HepG2 (cell line): Measurements from ENCODE around the gene GPAT3. TPM values are rescaled to one million over a fixed set of nuclear protein-coding genes. Genes with fewer than 3 reads are reported as not detected.

Experiments used
- ATAC-seq: fragments of 200-7000 bp; cut with Tn5 transposase; 3 replicates; pipeline ENCODE4 v1.9.1; 2020; ENCODE audit warnings: mild to moderate bottlenecking, moderate library complexity
- BruUV-seq: library from RNA; stranded (reverse); fragments of 400-500 nt; replicated peaks from 2 replicates; lab custom pipeline; 2021; lab: Mats Ljungman, UMichigan
- CTCF ChIA-PET: fragments of 300-600 bp; formaldehyde crosslinking; extraction: SDS; loops from one replicate; lab custom pipeline; 2021; ENCODE audit warnings: low total read pairs, inconsistent platforms, low intra/inter-chr PET ratio; lab: Yijun Ruan, JAX
- POLR2A ChIA-PET: fragments of 350-600 bp; sonication (Branson Sonifier 250); formaldehyde crosslinking; loops from one replicate; lab custom pipeline; 2020; ENCODE audit warnings: antibody characterized with exemption, inconsistent platforms; lab: Yijun Ruan, JAX
- DNase-seq: peaks from one replicate; pipeline ENCODE4 v3.0.0-alpha.2; 2015; ENCODE audit warnings: low spot score
- FAIRE-seq: peaks from 3 replicates; lab custom pipeline; 2011; peaks lifted over from hg19 to GRCh38; lab: Jason Lieb, UNC
- H2AFZ ChIP-seq: one replicate; pipeline ENCODE4 v1.6.1; 2011; ENCODE audit warnings: low read length, inconsistent platforms
- H3K27ac ChIP-seq: fragments of 300-600 bp; 3 replicates; pipeline ENCODE4 v1.8.0; 2011; ENCODE audit warnings: mixed run types, mild to moderate bottlenecking, mixed read lengths, low read length, inconsistent platforms; ENCODE audit not compliant: insufficient read depth; ENCODE audit errors: extremely low read length
- H3K27me3 ChIP-seq, 2 experiments: fragments of 200-600 bp in 1 of 2; 2 replicates in 1 of 2; 3 replicates in 1 of 2; pipeline versions ENCODE4 v1.6.0 to v1.8.0; 2011; ENCODE audit warnings: low read length in 2 of 2, mild to moderate bottlenecking in 2 of 2, moderate library complexity in 2 of 2, inconsistent platforms in 1 of 2; ENCODE audit not compliant: insufficient read depth in 2 of 2, control insufficient read depth in 1 of 2
- H3K36me3 ChIP-seq, 2 experiments: fragments of 200-600 bp in 1 of 2; replicated peaks in 1 of 2; 2 replicates in 1 of 2; 3 replicates in 1 of 2; pipeline versions ENCODE4 v1.5.1 to v1.8.0; 2011; ENCODE audit warnings: low read length in 2 of 2, inconsistent platforms in 1 of 2; ENCODE audit not compliant: insufficient read depth in 2 of 2, control insufficient read depth in 1 of 2
- H3K4me1 ChIP-seq: 2 replicates; pipeline ENCODE4 v1.5.1; 2012; ENCODE audit warnings: low read length, inconsistent platforms; ENCODE audit not compliant: insufficient read depth
- H3K4me2 ChIP-seq: 2 replicates; pipeline ENCODE4 v1.6.0; 2011; ENCODE audit warnings: low read depth, low read length, inconsistent platforms
- H3K4me3 ChIP-seq, 3 experiments: fragments of 200-600 bp in 1 of 3; sonication (generic), shearing (Covaris generic) in 1 of 3; replicated peaks in 1 of 3; 2 replicates each; pipeline ENCODE4 v1.5.1; 2011 to 2016; ENCODE audit warnings: low read length in 3 of 3, inconsistent platforms in 2 of 3, low read depth in 2 of 3, mild to moderate bottlenecking in 2 of 3, control low read depth in 1 of 3, mixed read lengths in 1 of 3; ENCODE audit not compliant: insufficient read depth in 1 of 3
- H3K79me2 ChIP-seq: one replicate; pipeline ENCODE4 v1.6.1; 2011; ENCODE audit warnings: low read length, inconsistent platforms; ENCODE audit not compliant: insufficient read depth
- H3K9ac ChIP-seq: 2 replicates; pipeline ENCODE4 v1.6.0; 2011; ENCODE audit warnings: mild to moderate bottlenecking, low read depth, low read length, inconsistent platforms; ENCODE audit not compliant: insufficient read depth
- H3K9me3 ChIP-seq: 2 replicates; pipeline ENCODE4 v1.5.1; 2012; ENCODE audit warnings: mild to moderate bottlenecking, low read length
- H4K20me1 ChIP-seq: 2 replicates; pipeline ENCODE4 v1.6.0; 2011; ENCODE audit warnings: inconsistent platforms, mild to moderate bottlenecking, low read length, moderate library complexity; ENCODE audit not compliant: insufficient read depth
- FOXA1 ChIP-seq, 2 experiments: fragments of 450-650 bp in 1 of 2; sonication (generic) in 1 of 2; formaldehyde crosslinking in 1 of 2; IDR thresholded peaks; 2 replicates each; pipeline versions ENCODE4 v1.4.0 to v1.6.1; 2016 to 2020; ENCODE audit warnings: missing genetic modification reagents in 1 of 2
- IRX3 ChIP-seq: sonication (generic); formaldehyde crosslinking; IDR thresholded peaks from 2 replicates; pipeline ENCODE4 v1.8.1; 2023; ENCODE audit warnings: mild to moderate bottlenecking, low read depth, missing genetic modification reagents, borderline replicate concordance
- KDM2A ChIP-seq: sonication (generic); formaldehyde crosslinking; IDR thresholded peaks from 2 replicates; pipeline ENCODE4 v1.4.0; 2020; ENCODE audit warnings: low read depth, missing genetic modification reagents, borderline replicate concordance
- KDM6A ChIP-seq: IDR thresholded peaks from 2 replicates; pipeline ENCODE4 v1.6.1; 2016; ENCODE audit warnings: low read depth
- KLF11 ChIP-seq: IDR thresholded peaks from 2 replicates; pipeline ENCODE4 v1.6.1; 2016; ENCODE audit warnings: missing compliant biosample characterization
- MAZ ChIP-seq, 2 experiments: sonication (generic) in 1 of 2; formaldehyde crosslinking in 1 of 2; IDR thresholded peaks; 2 replicates each; pipeline versions ENCODE4 v1.5.0 to v1.6.1; 2012 to 2020; ENCODE audit warnings: low read depth in 2 of 2, mild to moderate bottlenecking in 2 of 2, borderline replicate concordance in 1 of 2, improper control_type of control experiment in 1 of 2, low read length in 1 of 2, missing genetic modification reagents in 1 of 2, moderate library complexity in 1 of 2
- MXI1 ChIP-seq: IDR thresholded peaks from 3 replicates; pipeline ENCODE4 v1.6.1; 2012; ENCODE audit warnings: low read depth, low read length, inconsistent platforms, borderline replicate concordance
- PHF20 ChIP-seq: sonication (generic); formaldehyde crosslinking; IDR thresholded peaks from 2 replicates; pipeline ENCODE4 v1.5.0; 2020; ENCODE audit warnings: mild to moderate bottlenecking, missing genetic modification reagents
- SNAPC5 ChIP-seq: sonication (generic); formaldehyde crosslinking; IDR thresholded peaks from 2 replicates; pipeline ENCODE4 v1.8.1; 2023; ENCODE audit warnings: mild to moderate bottlenecking, missing genetic modification reagents, borderline replicate concordance
- ZBTB37 ChIP-seq: sonication (generic); formaldehyde crosslinking; IDR thresholded peaks from 2 replicates; pipeline ENCODE4 v1.4.0; 2020; ENCODE audit warnings: mild to moderate bottlenecking, missing genetic modification reagents
- ZNF333 ChIP-seq: sonication (generic); formaldehyde crosslinking; IDR thresholded peaks from 2 replicates; pipeline ENCODE4 v1.4.0; 2020; ENCODE audit warnings: mild to moderate bottlenecking, missing genetic modification reagents, borderline replicate concordance
- ZNF512 ChIP-seq: sonication (generic); formaldehyde crosslinking; IDR thresholded peaks from 2 replicates; pipeline ENCODE4 v1.4.0; 2020; ENCODE audit warnings: mild to moderate bottlenecking, missing genetic modification reagents
- ZNF570 ChIP-seq: sonication (generic); formaldehyde crosslinking; IDR thresholded peaks from 2 replicates; pipeline ENCODE4 v1.4.0; 2020; ENCODE audit warnings: mild to moderate bottlenecking, missing genetic modification reagents, borderline replicate concordance
- ZNF703 ChIP-seq: sonication (generic); formaldehyde crosslinking; IDR thresholded peaks from 2 replicates; pipeline ENCODE4 v1.5.1; 2020; ENCODE audit warnings: missing genetic modification reagents, mild to moderate bottlenecking, moderate library complexity, borderline replicate concordance
- WGBS: methylation state at CpG from one replicate; pipeline ENCODE4 v1.1.6; 2017; ENCODE audit warnings: low lambda C conversion rate; 5-methylcytosine and 5-hydroxymethylcytosine counted together
- in situ Hi-C: cut with HindIII; loops from 2 replicates; pipeline ENCODE4 v1.10.0; 2017; ENCODE audit warnings: low pct_unique_long_range_greater_than_20kb; ENCODE audit not compliant: extremely low pct_ligation_motif_present
- intact Hi-C: fragments of 100-400 bp; cut with micrococcal nuclease; formaldehyde crosslinking; loops from one replicate; pipeline ENCODE4 v1.10.0; 2022; ENCODE audit not compliant: unreplicated experiment
- polyA plus RNA-seq, 8 experiments: library from polyadenylated mRNA; depleted of rRNA in 3 of 8; stranded (reverse) in 7 of 8; unstranded in 1 of 8; fragments of >200 nt; fragmentation: Illumina TruSeq in 4 of 8; extraction: Trizol in 4 of 8; gene quantifications; 2 replicates each; pipeline versions ENCODE4 v1.2.1 to v1.2.3, GENCODE V29; 2011 to 2016; ENCODE audit warnings: low read depth in 4 of 8, missing spikeins in 1 of 8, mixed read lengths in 1 of 8; ENCODE audit not compliant: insufficient read depth in 1 of 8
- total RNA-seq, 5 experiments: library from RNA; depleted of rRNA; stranded (reverse); fragments of >200 nt; fragmentation: Illumina TruSeq; extraction: Trizol; gene quantifications; 2 replicates each; pipeline ENCODE4 v1.2.3, GENCODE V29; 2016; ENCODE audit warnings: low read depth in 1 of 5

Gene GPAT3
- total and polyA plus RNA-seq, 2 of the 13 experiments (the other 11 are each of a cell fraction or from before 2014, with no cell fraction given), result 2.4 to 2.6 TPM

GRCh38 chr4:83631066-83631465 is 95.2 kb downstream of the GPAT3 start:
- Histone ChIP-seq H4K20me1 (no peaks in the 10 kb centered on the region), H3K79me2 (no peaks in the 10 kb centered on the region), H3K4me2 (no peak overlapping the region), H3K9me3 (no peaks in the 10 kb centered on the region), H2AFZ (no peak overlapping the region), H3K4me1 (no peaks in the 10 kb centered on the region), H3K27ac (no peak overlapping the region), H3K9ac (no peak overlapping the region), H3K4me3 (no peak overlapping the region), H3K36me3 (no peaks in the 10 kb centered on the region), H3K27me3 (peaks cover 2 to 10% of the 10 kb centered on the region in 2 experiments; a peak in 3 of 5 replicates)
- WGBS, result 39% methylated on average over 2 of the region's 2 CpGs
- intact Hi-C loops (no loop called here), in situ Hi-C loops (loop anchor here (25.0 kb wide), 1 partner anchor 269 kb away; no protein-coding TSS in a partner anchor)
- ChIA-PET CTCF (no interaction called here), POLR2A (no interaction called here)
- no peak for FAIRE-seq
- no TSS peak for BruUV-seq
- no peak for DNase-seq
- no peak for TF ChIP-seq ZNF333 (CRISPR knock-in tag)
- no peak for TF ChIP-seq FOXA1 (IDR thresholded peaks at IDR 0.05)
- TF ChIP-seq FOXA1 (CRISPR knock-in tag; IDR thresholded peaks at IDR 0.05), result no peak
- TF ChIP-seq PHF20 (CRISPR knock-in tag), result no peak
- no peak for ATAC-seq

DNA sequence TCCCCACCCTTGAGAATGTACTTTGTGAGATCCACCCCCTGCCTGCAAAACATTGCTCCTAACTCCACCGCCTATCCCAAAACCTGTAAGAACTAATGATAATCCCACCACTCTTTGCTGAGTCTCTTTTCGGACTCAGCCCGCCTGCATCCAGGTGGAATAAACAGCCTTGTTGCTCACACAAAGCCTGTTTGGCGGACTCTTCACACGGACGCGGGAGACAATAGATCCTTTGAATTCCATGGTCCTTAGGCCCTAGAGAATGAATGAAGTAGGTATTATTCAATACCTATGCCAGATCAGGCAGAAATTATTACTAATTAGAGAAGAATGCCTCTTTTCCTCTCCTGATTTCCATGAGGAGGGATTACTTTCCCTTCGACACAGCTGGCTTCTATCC is 101.0 kb downstream of the GPAT3 start:
- Histone ChIP-seq H3K79me2 (no peaks in the 10 kb centered on the region), H3K27me3 (peaks cover 2 to 10% of the 10 kb centered on the region in 2 experiments; a peak in 3 of 5 replicates), H3K4me1 (no peaks in the 10 kb centered on the region), H3K27ac (no peak overlapping the region), H3K9me3 (no peaks in the 10 kb centered on the region), H3K4me3 (no peak overlapping the region), H2AFZ (no peak overlapping the region), H3K4me2 (no peak overlapping the region), H3K9ac (no peak overlapping the region), H3K36me3 (no peaks in the 10 kb centered on the region), H4K20me1 (no peaks in the 10 kb centered on the region)
- ChIA-PET POLR2A (no interaction called here), CTCF (no interaction called here)
- BruUV-seq, result no TSS peak
- intact Hi-C loops (no loop called here), in situ Hi-C loops (loop anchor here (5.0 to 25.0 kb wide), 2 partner anchors 125 to 275 kb away; no protein-coding TSS in a partner anchor)
- no peak for FAIRE-seq
- DNase-seq, result no peak
- 77% methylated on average over 8 of the region's 8 CpGs for WGBS
- TF ChIP-seq IRX3 (CRISPR knock-in tag) (no peak), KDM2A (CRISPR knock-in tag) (no peak), ZNF512 (no peak), KDM6A (CRISPR knock-in tag) (no peak), KLF11 (CRISPR knock-in tag) (no peak), ZNF570 (CRISPR knock-in tag) (no peak), ZNF703 (CRISPR knock-in tag) (no peak), MXI1 (no peak), MAZ (IDR thresholded peaks at IDR 0.05; ENCODE audit: borderline replicate concordance, low read depth, low read length) (no peak), MAZ (CRISPR knock-in tag; IDR thresholded peaks at IDR 0.05; ENCODE audit: low read depth) (no peak), ZBTB37 (no peak), SNAPC5 (CRISPR knock-in tag) (no peak)
- no peak for ATAC-seq
